Measurements from ENCODE around the gene STX18.

Gene STX18

GRCh38 chr4:4374388-4375098 lies 167.3 kb downstream of the STX18 start:
- no peak for DNase-seq
